ENCODE results near the gene MED31. TPM values are rescaled to one million over a fixed set of nuclear protein-coding genes. Genes with fewer than 3 reads are reported as not detected.

Gene MED31
- polyA plus RNA-seq, 1 donor, result 16.5 TPM

- no CpG with 5 or more reads among the region's 11 CpGs for WGBS (ENCODE audit: insufficient coverage, low lambda C conversion rate)
- Histone ChIP-seq H3K27ac (ENCODE audit: low read length) (no peak overlapping the region), H3K9me3 (ENCODE audit: control insufficient read depth, low read depth, low read length) (no peaks in the 10 kb centered on the region), H3K36me3 (ENCODE audit: control insufficient read depth, insufficient read depth, low read length) (no peaks in the 10 kb centered on the region), H3K27me3 (ENCODE audit: control insufficient read depth, insufficient read depth, low read length) (no peaks in the 10 kb centered on the region), H3K4me3 (ENCODE audit: low read length) (no peak overlapping the region), H3K4me1 (ENCODE audit: control insufficient read depth, insufficient read depth, low read length) (peaks cover 5% of the 10 kb centered on the region)
- no peak for DNase-seq
Measured at GRCh38 chr17:6690641-6691040, 39.2 kb upstream of the MED31 start.

GRCh38 chr17:6688944-6689343 is 37.5 kb upstream of the MED31 start:
- H3K36me3 ChIP-seq (ENCODE audit: control insufficient read depth, insufficient read depth, low read length), result no peaks in the 10 kb centered on the region
- no peaks in the 10 kb centered on the region for H3K27me3 ChIP-seq (ENCODE audit: control insufficient read depth, insufficient read depth, low read length)
- peaks cover 8% of the 10 kb centered on the region for H3K4me1 ChIP-seq (ENCODE audit: control insufficient read depth, insufficient read depth, low read length)
- no peak for DNase-seq
- H3K4me3 ChIP-seq (ENCODE audit: low read length), result no peak overlapping the region
- no peaks in the 10 kb centered on the region for H3K9me3 ChIP-seq (ENCODE audit: control insufficient read depth, low read depth, low read length)
- no peak overlapping the region for H3K27ac ChIP-seq (ENCODE audit: low read length)
- WGBS (ENCODE audit: insufficient coverage, low lambda C conversion rate), result no CpG with 5 or more reads among the region's 9 CpGs

- Histone ChIP-seq H3K27me3 (ENCODE audit: control insufficient read depth, insufficient read depth, low read length) (no peaks in the 10 kb centered on the region), H3K9me3 (ENCODE audit: control insufficient read depth, low read depth, low read length) (no peaks in the 10 kb centered on the region), H3K4me3 (ENCODE audit: low read length) (no peak overlapping the region), H3K27ac (ENCODE audit: low read length) (no peak overlapping the region), H3K36me3 (ENCODE audit: control insufficient read depth, insufficient read depth, low read length) (no peaks in the 10 kb centered on the region), H3K4me1 (ENCODE audit: control insufficient read depth, insufficient read depth, low read length) (peaks cover 12% of the 10 kb centered on the region)
- no CpG with 5 or more reads among the region's 4 CpGs for WGBS (ENCODE audit: insufficient coverage, low lambda C conversion rate)
- no peak for DNase-seq
Measured at GRCh38 chr17:6686026-6686425, 34.6 kb upstream of the MED31 start.

- H3K27ac ChIP-seq (ENCODE audit: low read length), result no peak overlapping the region
- H3K4me3 ChIP-seq (ENCODE audit: low read length), result no peak overlapping the region
- DNase-seq, result no peak
- H3K36me3 ChIP-seq (ENCODE audit: control insufficient read depth, insufficient read depth, low read length), result no peaks in the 10 kb centered on the region
- no peaks in the 10 kb centered on the region for H3K27me3 ChIP-seq (ENCODE audit: control insufficient read depth, insufficient read depth, low read length)
- H3K4me1 ChIP-seq (ENCODE audit: control insufficient read depth, insufficient read depth, low read length), result peaks cover 13% of the 10 kb centered on the region
- no CpG with 5 or more reads among the region's 14 CpGs for WGBS (ENCODE audit: insufficient coverage, low lambda C conversion rate)
- no peaks in the 10 kb centered on the region for H3K9me3 ChIP-seq (ENCODE audit: control insufficient read depth, low read depth, low read length)
Measured at GRCh38 chr17:6684881-6685767, 33.7 kb upstream of the MED31 start.

GRCh38 chr17:6684460-6684783 is 33.0 kb upstream of the MED31 start:
- Histone ChIP-seq H3K27me3 (ENCODE audit: control insufficient read depth, insufficient read depth, low read length) (no peaks in the 10 kb centered on the region), H3K4me3 (ENCODE audit: low read length) (no peak overlapping the region), H3K9me3 (ENCODE audit: control insufficient read depth, low read depth, low read length) (no peaks in the 10 kb centered on the region), H3K36me3 (ENCODE audit: control insufficient read depth, insufficient read depth, low read length) (no peaks in the 10 kb centered on the region), H3K4me1 (ENCODE audit: control insufficient read depth, insufficient read depth, low read length) (peaks cover 13% of the 10 kb centered on the region), H3K27ac (ENCODE audit: low read length) (no peak overlapping the region)
- no peak for DNase-seq
- WGBS (ENCODE audit: insufficient coverage, low lambda C conversion rate), result no CpG with 5 or more reads among the region's 7 CpGs

- WGBS (ENCODE audit: insufficient coverage, low lambda C conversion rate), result no CpG with 5 or more reads among the region's 3 CpGs
- H3K4me1 ChIP-seq (ENCODE audit: control insufficient read depth, insufficient read depth, low read length), result peaks cover 13% of the 10 kb centered on the region
- no peaks in the 10 kb centered on the region for H3K27me3 ChIP-seq (ENCODE audit: control insufficient read depth, insufficient read depth, low read length)
- H3K27ac ChIP-seq (ENCODE audit: low read length), result no peak overlapping the region
- no peaks in the 10 kb centered on the region for H3K36me3 ChIP-seq (ENCODE audit: control insufficient read depth, insufficient read depth, low read length)
- H3K4me3 ChIP-seq (ENCODE audit: low read length), result no peak overlapping the region
- no peak for DNase-seq
- H3K9me3 ChIP-seq (ENCODE audit: control insufficient read depth, low read depth, low read length), result no peaks in the 10 kb centered on the region
Measured at GRCh38 chr17:6683730-6684459, 32.5 kb upstream of the MED31 start.

- DNase-seq, result no peak
- no CpG with 5 or more reads among the region's 3 CpGs for WGBS (ENCODE audit: insufficient coverage, low lambda C conversion rate)
- H3K27me3 ChIP-seq (ENCODE audit: control insufficient read depth, insufficient read depth, low read length), result peaks cover 2% of the 10 kb centered on the region
Measured at GRCh38 chr17:6683081-6683684, 31.8 kb upstream of the MED31 start.

GRCh38 chr17:6682339-6682738 is 30.9 kb upstream of the MED31 start:
- WGBS (ENCODE audit: insufficient coverage, low lambda C conversion rate), result no CpG with 5 or more reads among the region's 4 CpGs
- no peak for DNase-seq
- no peaks in the 10 kb centered on the region for H3K9me3 ChIP-seq (ENCODE audit: control insufficient read depth, low read depth, low read length)
- peaks cover 8% of the 10 kb centered on the region for H3K27me3 ChIP-seq (ENCODE audit: control insufficient read depth, insufficient read depth, low read length)
- peaks cover 13% of the 10 kb centered on the region for H3K4me1 ChIP-seq (ENCODE audit: control insufficient read depth, insufficient read depth, low read length)
- no peak overlapping the region for H3K27ac ChIP-seq (ENCODE audit: low read length)
- no peak overlapping the region for H3K4me3 ChIP-seq (ENCODE audit: low read length)
- no peaks in the 10 kb centered on the region for H3K36me3 ChIP-seq (ENCODE audit: control insufficient read depth, insufficient read depth, low read length)

More at GRCh38 chr17:6683081-6683684, 31.8 kb upstream of the MED31 start:
- Histone ChIP-seq H3K4me1 (ENCODE audit: control insufficient read depth, insufficient read depth, low read length) (peaks cover 13% of the 10 kb centered on the region), H3K4me3 (ENCODE audit: low read length) (no peak overlapping the region), H3K36me3 (ENCODE audit: control insufficient read depth, insufficient read depth, low read length) (no peaks in the 10 kb centered on the region), H3K9me3 (ENCODE audit: control insufficient read depth, low read depth, low read length) (no peaks in the 10 kb centered on the region), H3K27ac (ENCODE audit: low read length) (no peak overlapping the region)

GRCh38 chr17:6681671-6682070 is 30.3 kb upstream of the MED31 start:
- Histone ChIP-seq H3K27ac (ENCODE audit: low read length) (peak overlapping the region; percentile 38), H3K4me1 (ENCODE audit: control insufficient read depth, insufficient read depth, low read length) (peaks cover 16% of the 10 kb centered on the region), H3K27me3 (ENCODE audit: control insufficient read depth, insufficient read depth, low read length) (peaks cover 8% of the 10 kb centered on the region), H3K36me3 (ENCODE audit: control insufficient read depth, insufficient read depth, low read length) (no peaks in the 10 kb centered on the region), H3K4me3 (ENCODE audit: low read length) (no peak overlapping the region), H3K9me3 (ENCODE audit: control insufficient read depth, low read depth, low read length) (no peaks in the 10 kb centered on the region)
- peak; percentile 68 to 74 for DNase-seq
- WGBS (ENCODE audit: insufficient coverage, low lambda C conversion rate), result no CpG with 5 or more reads among the region's 5 CpGs

GRCh38 chr17:6681176-6681575 is 29.8 kb upstream of the MED31 start:
- peaks cover 16% of the 10 kb centered on the region for H3K4me1 ChIP-seq (ENCODE audit: control insufficient read depth, insufficient read depth, low read length)
- whole genome bisulfite sequencing (ENCODE audit: insufficient coverage, low lambda C conversion rate), result no CpG with 5 or more reads among the region's 4 CpGs
- DNase-seq, result no peak
- H3K27ac ChIP-seq (ENCODE audit: low read length), result peak overlapping the region; percentile 38
- H3K36me3 ChIP-seq (ENCODE audit: control insufficient read depth, insufficient read depth, low read length), result no peaks in the 10 kb centered on the region
- peaks cover 8% of the 10 kb centered on the region for H3K27me3 ChIP-seq (ENCODE audit: control insufficient read depth, insufficient read depth, low read length)
- no peaks in the 10 kb centered on the region for H3K9me3 ChIP-seq (ENCODE audit: control insufficient read depth, low read depth, low read length)
- no peak overlapping the region for H3K4me3 ChIP-seq (ENCODE audit: low read length)
